ENCODE data around the gene TJP3. TPM values are rescaled to one million over a fixed set of nuclear protein-coding genes. Genes with fewer than 3 reads are reported as not detected.

The TJP3 gene
- total RNA-seq, 2 donors from 2014 or later: 15.7 to 25.9 TPM

DNA sequence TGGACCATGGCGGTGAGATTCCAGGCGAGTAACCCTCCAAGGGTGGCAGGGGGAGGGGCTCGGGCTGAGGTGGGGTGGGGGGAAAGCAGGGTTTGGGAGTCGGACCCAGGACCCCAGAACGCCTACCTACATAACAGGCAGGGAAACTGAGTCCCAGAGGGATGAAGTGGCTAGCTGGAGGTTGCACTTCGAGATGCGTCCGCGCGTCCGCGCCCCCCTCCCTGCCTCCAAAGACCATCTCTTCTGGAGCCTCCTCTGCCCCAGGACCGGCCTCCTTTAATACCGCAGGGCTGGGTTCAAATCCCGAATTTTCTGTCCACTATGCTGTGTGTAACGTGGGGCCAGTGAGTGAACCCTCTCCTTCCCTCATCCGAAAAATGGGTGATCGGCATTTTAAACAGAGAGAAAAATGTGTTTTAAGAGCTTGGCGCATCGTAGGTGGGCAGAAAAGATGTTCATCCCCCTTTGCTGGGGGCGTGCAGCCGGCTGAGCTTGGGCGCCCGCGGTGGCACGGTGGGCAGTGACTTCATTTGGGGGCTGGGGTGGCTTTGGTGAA is 13.8 kb downstream of the TJP3 start:
- Histone ChIP-seq H3K4me1 (ENCODE audit: control insufficient read depth, insufficient read depth, low read length) (no peaks in the 10 kb centered on the region), H3K27ac (ENCODE audit: low read depth, low read length) (no peak overlapping the region), H3K9me3 (ENCODE audit: control insufficient read depth, low read length) (no peaks in the 10 kb centered on the region), H3K4me3 (ENCODE audit: low read length) (peak overlapping the region; percentile 76), H3K27me3 (ENCODE audit: control insufficient read depth, insufficient read depth, low read length, poor library complexity, severe bottlenecking) (peaks cover 7% of the 10 kb centered on the region), H3K36me3 (ENCODE audit: control insufficient read depth, insufficient read depth, low read length) (no peaks in the 10 kb centered on the region), H3K9ac (ENCODE audit: extremely low read depth, low read length, poor library complexity, severe bottlenecking) (no peak overlapping the region)
- Mint-ChIP-seq H3K36me3 (ENCODE audit: low read depth) (no peaks in the 10 kb centered on the region), H3K27me3 (ENCODE audit: insufficient read depth) (peaks cover 12% of the 10 kb centered on the region), H3K4me1 (peaks cover 4% of the 10 kb centered on the region), H3K4me3 (peak overlapping the region; percentile 63), H3K9me3 (no peaks in the 10 kb centered on the region), H3K27ac (no peak overlapping the region)
- DNase-seq: no peak
- TF ChIP-seq, protein P1, sequence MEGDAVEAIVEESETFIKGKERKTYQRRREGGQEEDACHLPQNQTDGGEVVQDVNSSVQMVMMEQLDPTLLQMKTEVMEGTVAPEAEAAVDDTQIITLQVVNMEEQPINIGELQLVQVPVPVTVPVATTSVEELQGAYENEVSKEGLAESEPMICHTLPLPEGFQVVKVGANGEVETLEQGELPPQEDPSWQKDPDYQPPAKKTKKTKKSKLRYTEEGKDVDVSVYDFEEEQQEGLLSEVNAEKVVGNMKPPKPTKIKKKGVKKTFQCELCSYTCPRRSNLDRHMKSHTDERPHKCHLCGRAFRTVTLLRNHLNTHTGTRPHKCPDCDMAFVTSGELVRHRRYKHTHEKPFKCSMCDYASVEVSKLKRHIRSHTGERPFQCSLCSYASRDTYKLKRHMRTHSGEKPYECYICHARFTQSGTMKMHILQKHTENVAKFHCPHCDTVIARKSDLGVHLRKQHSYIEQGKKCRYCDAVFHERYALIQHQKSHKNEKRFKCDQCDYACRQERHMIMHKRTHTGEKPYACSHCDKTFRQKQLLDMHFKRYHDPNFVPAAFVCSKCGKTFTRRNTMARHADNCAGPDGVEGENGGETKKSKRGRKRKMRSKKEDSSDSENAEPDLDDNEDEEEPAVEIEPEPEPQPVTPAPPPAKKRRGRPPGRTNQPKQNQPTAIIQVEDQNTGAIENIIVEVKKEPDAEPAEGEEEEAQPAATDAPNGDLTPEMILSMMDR (conservative IDR thresholded peaks at IDR 0.05): no peak
- WGBS, 2 experiments (ENCODE audit: insufficient coverage in 1 of 2, insufficient read length in 1 of 2): 5 to 6% methylated on average over 7 to 26 of the region's 26 CpGs

- Mint-ChIP-seq H3K9me3 (no peaks in the 10 kb centered on the region), H3K27me3 (ENCODE audit: insufficient read depth) (peaks cover 12% of the 10 kb centered on the region), H3K27ac (no peak overlapping the region), H3K4me1 (peaks cover 4% of the 10 kb centered on the region), H3K36me3 (ENCODE audit: low read depth) (no peaks in the 10 kb centered on the region), H3K4me3 (peak overlapping the region; percentile 63)
- H3K27me3 ChIP-seq (ENCODE audit: control insufficient read depth, insufficient read depth, low read length, poor library complexity, severe bottlenecking): peaks cover 7% of the 10 kb centered on the region
- no peaks in the 10 kb centered on the region for H3K4me1 ChIP-seq (ENCODE audit: control insufficient read depth, insufficient read depth, low read length)
- no peaks in the 10 kb centered on the region for H3K9me3 ChIP-seq (ENCODE audit: control insufficient read depth, low read length)
- DNase-seq: peak; percentile 94
- no peak overlapping the region for H3K9ac ChIP-seq (ENCODE audit: extremely low read depth, low read length, poor library complexity, severe bottlenecking)
- TF ChIP-seq, protein P1 (conservative IDR thresholded peaks at IDR 0.05): no peak
- 2 to 15% methylated on average over 5 to 25 of the region's 30 CpGs for WGBS, 2 experiments (ENCODE audit: insufficient coverage in 1 of 2, insufficient read length in 1 of 2)
- no peak overlapping the region for H3K27ac ChIP-seq (ENCODE audit: low read depth, low read length)
- no peaks in the 10 kb centered on the region for H3K36me3 ChIP-seq (ENCODE audit: control insufficient read depth, insufficient read depth, low read length)
- peak overlapping the region; percentile 76 for H3K4me3 ChIP-seq (ENCODE audit: low read length)
These were observed 14.4 kb downstream of the TJP3 start for GRCh38 chr19:3722443-3723109.

DNA sequence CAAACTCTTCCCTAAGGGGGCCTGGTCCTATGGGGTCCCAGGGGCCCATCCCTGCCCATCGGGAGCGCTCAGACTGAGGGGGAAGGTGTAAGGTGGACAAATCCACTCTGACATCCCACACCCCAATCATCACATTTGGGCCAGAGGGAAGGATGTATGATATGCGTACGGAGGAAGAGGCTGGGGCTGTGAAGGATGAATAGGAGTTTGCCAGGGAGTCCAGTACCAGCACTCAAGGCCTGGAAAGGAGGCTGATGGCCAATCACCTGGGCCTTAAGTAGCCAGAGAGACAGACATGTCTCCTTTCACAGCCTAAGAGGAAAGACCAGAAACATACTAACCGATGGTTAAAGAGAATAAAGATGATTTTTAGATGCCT is 14.9 kb downstream of the TJP3 start:
- 78 to 80% methylated on average over 2 to 3 of the region's 5 CpGs for WGBS, 2 experiments (ENCODE audit: insufficient coverage in 1 of 2, insufficient read length in 1 of 2)
- TF ChIP-seq, protein P1 (conservative IDR thresholded peaks at IDR 0.05): no peak
- H3K4me3 Mint-ChIP-seq: peak overlapping the region; percentile 63
- H3K27ac Mint-ChIP-seq: no peak overlapping the region
- no peak overlapping the region for H3K4me3 ChIP-seq (ENCODE audit: low read length)
- H3K27ac ChIP-seq (ENCODE audit: low read depth, low read length): no peak overlapping the region
- no peak for DNase-seq
- no peaks in the 10 kb centered on the region for H3K4me1 ChIP-seq (ENCODE audit: control insufficient read depth, insufficient read depth, low read length)
- no peaks in the 10 kb centered on the region for H3K36me3 Mint-ChIP-seq (ENCODE audit: low read depth)
- H3K9me3 Mint-ChIP-seq: no peaks in the 10 kb centered on the region
- H3K27me3 ChIP-seq (ENCODE audit: control insufficient read depth, insufficient read depth, low read length, poor library complexity, severe bottlenecking): peaks cover 7% of the 10 kb centered on the region
- H3K27me3 Mint-ChIP-seq (ENCODE audit: insufficient read depth): peaks cover 12% of the 10 kb centered on the region
- H3K4me1 Mint-ChIP-seq: peaks cover 4% of the 10 kb centered on the region
- H3K9me3 ChIP-seq (ENCODE audit: control insufficient read depth, low read length): no peaks in the 10 kb centered on the region
- no peak overlapping the region for H3K9ac ChIP-seq (ENCODE audit: extremely low read depth, low read length, poor library complexity, severe bottlenecking)
- no peaks in the 10 kb centered on the region for H3K36me3 ChIP-seq (ENCODE audit: control insufficient read depth, insufficient read depth, low read length)

Data from endodermal cell (in vitro differentiated cells).